HG03025 (cell line): Measurements from ENCODE around the gene INSC.
"Not testable (repeated sequence)": the region's sequence is repeated elsewhere in the genome, so short reads cannot be mapped to it uniquely, and the experiment has no call there.

Experiments
- ATAC-seq: cut with Tn5 transposase; IDR thresholded peaks from one replicate; pipeline ENCODE4 v1.9.1; 2021; ENCODE audit warnings: mild to moderate bottlenecking, moderate library complexity; ENCODE audit not compliant: unreplicated experiment, low FRiP score

The INSC gene

GRCh38 chr11:15114501-15115475, at the start of gene INSC:
Gene INSC (plus strand): TSS chr11:15114923. CDS start chr11:15149175, 34,252 bp downstream.
- ATAC-seq: no peak

DNA sequence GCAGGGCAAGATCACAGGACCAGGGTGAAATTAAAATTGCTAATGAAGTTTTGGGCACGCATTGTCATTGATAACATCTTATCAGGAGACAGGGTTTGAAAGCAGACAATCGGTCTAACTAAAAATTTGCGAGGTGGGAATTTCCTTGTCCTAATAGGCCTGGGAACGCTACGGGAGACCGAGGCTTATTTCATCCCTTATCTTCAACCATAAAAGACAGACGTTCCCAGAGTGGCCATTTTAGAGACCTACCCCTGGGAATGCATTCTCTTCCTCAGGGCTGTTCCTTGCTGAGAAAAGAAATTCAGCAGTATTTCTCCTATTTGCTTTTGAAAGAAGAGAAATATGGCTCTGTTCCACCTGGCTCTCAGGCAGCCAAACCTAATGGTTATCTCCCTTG, 45.0 kb upstream of the INSC start:
- ATAC-seq: not testable (repeated sequence)

GRCh38 chr11:15071556-15072255, 43.0 kb upstream of the INSC start:
- ATAC-seq: no peak

GRCh38 chr11:15072551-15073143, 42.1 kb upstream of the INSC start:
- no peak for ATAC-seq

DNA sequence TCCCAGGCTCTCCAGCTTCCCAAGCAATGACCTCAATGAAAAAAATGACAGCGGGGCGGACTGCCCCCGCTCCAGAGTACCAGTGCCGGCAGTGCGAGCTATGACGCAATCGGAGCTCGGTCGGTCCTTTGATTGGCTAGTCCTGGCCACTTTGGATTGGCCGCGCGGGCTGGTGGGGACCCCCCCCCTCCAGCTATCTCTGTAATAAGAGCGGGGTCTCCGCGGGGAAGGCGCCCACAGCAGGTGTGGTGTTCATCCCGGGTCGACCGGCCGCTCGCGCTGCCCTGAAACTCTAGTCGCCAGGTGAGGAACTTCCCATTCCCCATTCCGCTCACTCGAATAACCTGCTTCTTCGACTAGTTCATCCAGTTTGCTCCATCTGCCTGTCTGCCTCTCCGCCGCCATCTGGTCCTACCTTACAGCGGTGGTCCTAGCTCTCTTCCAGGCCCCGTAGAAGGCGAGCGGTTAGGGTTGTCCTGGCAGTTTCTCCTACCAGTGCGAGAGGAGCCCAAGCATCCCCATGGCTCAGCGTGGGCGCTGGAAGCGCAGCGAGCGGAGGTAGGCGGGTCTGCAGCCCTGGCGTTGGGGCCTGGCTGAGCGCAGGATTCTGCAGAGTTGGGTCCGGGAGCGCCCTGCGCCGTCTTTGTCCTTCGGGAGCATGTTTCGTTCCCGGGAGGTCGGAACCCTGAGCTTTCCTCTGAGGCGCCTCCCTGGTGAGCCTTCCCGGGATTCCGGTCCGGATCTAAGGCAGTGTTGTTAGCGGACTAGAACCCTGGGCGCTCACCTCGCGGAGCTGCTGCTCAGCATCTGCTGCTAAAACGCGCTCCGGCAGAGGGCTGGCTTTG, 41.1 kb upstream of the INSC start, which contains the start of gene CALCB:
Gene CALCB (plus strand): TSS at position 233 of the 845 bp plus-strand sequence. CDS start 1,126 bp downstream, outside the sequence.
- no peak for ATAC-seq

DNA sequence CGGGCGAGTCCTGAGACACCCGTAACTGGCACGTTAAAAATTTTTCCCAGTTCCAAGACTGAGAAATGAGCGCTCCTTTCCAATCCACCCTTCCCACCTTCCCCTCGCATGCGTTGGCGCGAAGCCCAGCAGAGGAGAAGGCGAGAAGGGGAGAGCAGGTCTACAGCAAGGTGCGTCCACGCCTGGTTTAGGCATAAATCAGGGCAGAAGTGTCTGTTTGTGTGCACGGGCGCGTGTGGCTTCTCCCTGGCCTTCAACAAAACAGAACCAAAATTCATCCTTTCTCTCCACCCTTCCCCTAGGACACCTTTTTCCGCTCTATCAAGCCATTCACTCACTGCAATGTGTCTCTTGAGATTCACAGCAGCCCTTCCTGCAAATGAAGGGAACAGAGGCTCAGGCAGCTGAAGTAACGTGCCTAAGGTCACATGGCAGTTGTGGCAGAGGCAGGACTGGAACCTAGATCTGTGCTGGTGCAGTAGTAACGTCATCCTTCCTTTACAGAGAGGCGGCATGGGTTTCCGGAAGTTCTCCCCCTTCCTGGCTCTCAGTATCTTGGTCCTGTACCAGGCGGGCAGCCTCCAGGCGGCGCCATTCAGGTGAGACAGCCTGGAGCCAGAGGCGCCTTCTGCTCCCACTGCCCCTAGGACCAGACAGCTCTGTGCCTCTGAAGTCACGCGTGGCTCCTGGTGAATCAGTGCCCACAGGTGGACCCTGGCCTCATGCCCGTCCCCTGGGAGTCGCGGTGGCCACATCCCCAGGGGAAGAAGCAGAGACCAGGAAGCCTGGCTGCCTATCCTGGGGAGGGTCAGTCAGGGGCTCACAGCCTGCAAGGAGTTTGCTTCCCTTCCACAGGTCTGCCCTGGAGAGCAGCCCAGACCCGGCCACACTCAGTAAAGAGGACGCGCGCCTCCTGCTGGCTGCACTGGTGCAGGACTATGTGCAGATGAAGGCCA, 40.2 kb upstream of the INSC start:
- peak; percentile 90 for ATAC-seq

DNA sequence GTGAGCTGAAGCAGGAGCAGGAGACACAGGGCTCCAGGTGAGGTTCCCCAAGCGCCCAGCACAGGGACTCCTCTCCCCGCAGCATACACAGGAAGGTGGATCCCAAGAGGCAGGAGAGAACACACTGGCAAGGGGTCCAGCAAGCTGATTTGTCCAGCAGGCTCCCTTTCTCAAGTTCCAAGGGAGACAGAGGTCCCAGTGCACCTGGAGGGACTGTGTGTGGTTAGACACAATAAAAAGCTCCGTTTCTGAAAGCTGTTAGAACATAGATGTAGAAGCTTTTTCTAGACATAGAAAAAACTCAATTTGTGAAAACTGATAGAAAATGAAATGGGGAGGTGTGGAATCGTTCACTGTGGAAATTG, 39.6 kb upstream of the INSC start:
- no peak for ATAC-seq

DNA sequence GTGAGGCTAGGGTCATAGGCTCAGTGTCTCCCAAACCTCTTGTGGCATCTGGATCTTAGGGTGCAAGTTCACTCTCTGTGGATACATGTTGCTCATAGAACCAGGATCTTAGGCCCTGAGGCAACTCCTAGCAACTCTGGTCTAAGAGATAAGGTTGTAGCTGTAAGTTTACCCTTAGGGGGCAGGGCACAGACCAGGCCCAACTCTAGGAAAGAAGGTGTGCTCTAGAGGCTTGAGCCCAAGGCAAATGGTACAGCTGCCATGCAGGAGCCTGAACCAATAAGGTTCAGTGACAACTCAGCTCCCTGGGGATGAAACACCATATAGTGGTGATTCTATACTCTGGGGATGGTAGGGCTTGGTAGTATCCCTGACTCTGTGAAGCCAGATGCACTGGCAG, 23.5 kb upstream of the INSC start:
- ATAC-seq: no peak

GRCh38 chr11:15091625-15092024, 23.1 kb upstream of the INSC start:
- no peak for ATAC-seq

GRCh38 chr11:15093432-15093831, 21.3 kb upstream of the INSC start:
- ATAC-seq: peak; percentile 78

DNA sequence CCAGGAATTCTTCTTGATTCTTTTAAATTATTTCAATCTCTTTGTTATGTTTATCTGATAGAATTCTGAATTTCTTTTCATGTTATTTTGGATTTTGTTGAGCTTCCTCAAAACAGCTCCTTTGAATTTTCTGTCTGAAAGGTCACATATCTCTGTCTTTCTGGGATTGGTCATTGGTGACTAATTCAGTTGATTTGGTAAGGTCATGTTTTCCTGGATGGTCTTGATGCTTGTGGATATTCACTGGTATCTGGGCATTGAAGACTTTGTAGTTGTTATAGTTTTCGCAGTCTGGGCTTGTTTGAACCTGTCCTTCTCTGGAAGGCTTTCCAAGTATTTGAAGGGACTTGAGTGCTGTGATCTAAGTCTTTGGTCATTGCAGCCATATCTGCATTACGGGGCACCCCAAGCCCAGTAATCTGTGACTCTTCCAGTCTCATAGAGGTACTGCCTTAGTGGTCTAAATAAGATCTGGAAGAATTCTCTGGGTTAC, 18.9 kb upstream of the INSC start:
- no peak for ATAC-seq

- no peak for ATAC-seq
These were observed 17.3 kb upstream of the INSC start for GRCh38 chr11:15097411-15097810.

DNA sequence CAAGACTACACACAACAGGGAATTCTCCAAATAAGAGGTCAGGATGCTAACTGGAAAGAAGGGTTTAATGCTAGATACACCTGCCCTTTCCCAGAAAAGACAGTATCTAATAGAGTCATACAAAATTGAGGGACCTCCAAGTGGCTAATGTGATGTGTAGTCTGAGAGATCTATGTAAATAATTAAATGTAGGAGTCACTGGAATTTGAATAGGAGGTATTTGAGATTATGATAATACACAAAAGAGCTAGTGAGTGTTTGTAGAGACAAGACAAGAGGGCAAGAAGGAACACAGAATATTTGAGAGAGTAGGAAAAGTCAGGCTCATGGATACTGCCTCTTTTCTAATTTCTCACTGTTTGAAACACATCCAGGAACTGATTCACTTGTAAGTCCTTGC, 15.5 kb upstream of the INSC start:
- ATAC-seq: no peak

DNA sequence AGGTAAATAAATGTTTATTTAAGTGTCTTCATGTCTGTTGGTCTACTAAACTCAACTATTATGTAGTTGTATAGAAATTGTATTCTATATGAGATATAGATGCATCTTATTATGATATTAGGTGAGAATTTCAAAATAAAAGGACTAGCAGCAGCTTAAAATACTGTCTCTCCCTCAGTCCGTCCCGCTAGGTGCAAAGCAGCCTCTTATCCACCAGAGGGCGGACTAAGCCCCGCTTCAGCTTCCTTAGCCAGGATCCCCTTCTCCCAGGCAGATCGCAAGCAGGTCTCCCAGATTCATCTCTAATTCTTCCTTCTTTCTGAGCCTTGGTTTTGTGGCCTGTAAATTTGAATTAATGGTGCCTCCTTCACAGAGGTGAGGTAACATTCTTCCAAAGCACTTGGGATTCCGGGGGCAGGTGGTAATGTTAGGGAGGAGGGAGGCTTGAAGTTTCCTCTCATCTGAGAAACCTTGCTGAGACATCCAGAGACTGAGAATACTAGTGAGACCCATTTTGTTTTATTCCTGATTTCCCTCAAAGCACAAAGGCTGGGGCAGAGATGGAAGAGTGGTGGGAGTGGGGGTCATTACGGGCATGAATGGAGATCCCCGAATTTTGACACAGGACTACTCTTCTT, 13.5 kb upstream of the INSC start:
- no peak for ATAC-seq

DNA sequence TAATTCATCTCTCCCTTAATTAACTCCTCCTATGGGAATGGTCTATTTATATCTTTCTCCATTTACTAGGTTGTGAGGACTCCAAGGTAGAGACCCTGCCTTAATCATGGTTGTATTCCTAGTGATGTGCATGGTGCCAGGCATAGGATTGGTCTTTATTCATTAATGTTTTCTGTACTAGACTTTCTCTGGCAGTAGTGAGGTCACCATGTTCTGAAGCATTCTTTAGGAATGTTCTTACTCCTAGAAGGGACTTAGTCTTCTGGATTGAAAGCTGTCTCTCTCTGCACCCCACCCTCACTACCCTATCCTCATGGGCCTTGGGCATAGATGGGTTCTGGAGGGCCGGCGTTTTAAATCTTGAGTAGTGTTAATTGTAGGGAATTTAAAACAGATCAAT, 10.6 kb upstream of the INSC start:
- ATAC-seq: no peak

DNA sequence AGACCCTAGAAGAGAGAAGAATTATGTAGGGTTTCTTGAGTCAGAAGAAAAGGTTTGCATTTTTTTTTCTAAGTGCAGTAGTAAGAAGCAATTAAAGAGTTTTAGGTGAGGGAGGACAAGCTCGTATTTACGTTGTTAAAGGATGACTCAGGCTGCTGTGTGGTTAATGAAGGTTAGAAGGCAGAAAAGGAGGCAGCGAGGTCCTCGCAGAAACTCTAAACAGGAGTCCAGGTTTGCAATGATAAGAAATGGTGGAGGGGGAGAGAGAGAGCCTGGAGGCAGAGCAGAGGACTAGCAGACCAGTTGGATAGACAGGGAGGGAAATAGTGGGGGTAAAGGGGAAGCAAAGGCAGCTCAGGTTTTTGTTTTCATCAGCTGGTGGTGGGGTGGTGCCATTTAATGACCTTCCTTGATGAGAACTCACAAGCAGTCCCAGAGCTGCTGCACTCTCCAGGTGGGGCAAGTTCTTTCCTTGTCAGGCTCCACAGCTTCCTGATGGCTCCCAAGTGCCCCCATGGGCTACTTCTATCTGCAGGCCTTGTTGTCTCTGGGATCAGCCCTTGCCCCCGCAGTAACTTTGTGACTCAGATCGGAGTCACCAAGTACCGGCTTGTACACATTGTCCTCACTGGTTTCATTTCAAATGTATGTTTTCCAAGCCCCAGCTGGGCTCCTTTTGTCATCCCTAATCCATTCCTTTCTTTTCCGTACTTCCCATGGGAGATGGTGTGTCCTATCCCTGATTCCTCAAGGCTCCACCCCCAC, 8.3 kb upstream of the INSC start:
- ATAC-seq: no peak

DNA sequence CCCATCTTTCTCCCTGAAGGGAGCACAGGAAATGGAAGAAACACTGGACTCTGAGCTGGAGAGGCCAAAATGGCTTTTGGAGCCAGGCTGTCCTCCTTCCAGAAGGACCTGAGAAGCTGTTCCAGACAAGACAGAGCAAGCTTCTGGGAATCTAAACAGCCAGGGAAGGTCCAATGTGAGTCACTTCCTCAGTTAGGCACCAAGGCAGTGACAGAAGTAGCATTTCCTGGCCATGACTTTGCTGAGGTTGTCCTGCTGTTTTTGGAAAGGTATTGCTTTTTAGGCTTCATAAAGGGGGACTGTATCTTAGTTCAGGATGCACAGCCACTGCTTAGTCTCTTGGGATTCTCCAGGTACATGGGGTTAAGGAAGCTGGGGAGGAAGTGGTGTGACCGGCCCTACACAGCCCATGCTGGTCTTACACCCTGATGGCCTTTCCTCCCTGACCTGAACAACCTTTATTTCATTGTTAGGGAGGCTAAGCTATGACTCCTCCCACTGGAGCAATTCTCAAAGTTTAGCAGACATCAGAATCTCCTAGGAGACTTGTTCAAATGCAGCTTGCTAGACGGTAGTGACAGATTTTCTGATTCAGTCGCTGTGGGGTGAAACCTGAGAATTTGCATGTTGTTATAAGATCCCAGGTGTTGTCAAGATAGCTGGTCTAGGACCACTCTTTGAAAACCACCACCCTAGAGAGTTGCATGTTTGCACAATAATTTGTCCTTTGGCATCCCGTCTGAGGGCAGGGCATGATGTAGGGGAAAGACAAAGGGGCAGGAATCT, 6.8 kb upstream of the INSC start:
- ATAC-seq: peak; percentile 65
